ENCODE measurements around the gene THUMPD3. TPM values are rescaled to one million over a fixed set of nuclear protein-coding genes. Genes with fewer than 3 reads are reported as not detected.

Gene THUMPD3
- total RNA-seq, 3 donors from 2014 or later = 22.2 to 36.4 (median 25.2) TPM

DNA sequence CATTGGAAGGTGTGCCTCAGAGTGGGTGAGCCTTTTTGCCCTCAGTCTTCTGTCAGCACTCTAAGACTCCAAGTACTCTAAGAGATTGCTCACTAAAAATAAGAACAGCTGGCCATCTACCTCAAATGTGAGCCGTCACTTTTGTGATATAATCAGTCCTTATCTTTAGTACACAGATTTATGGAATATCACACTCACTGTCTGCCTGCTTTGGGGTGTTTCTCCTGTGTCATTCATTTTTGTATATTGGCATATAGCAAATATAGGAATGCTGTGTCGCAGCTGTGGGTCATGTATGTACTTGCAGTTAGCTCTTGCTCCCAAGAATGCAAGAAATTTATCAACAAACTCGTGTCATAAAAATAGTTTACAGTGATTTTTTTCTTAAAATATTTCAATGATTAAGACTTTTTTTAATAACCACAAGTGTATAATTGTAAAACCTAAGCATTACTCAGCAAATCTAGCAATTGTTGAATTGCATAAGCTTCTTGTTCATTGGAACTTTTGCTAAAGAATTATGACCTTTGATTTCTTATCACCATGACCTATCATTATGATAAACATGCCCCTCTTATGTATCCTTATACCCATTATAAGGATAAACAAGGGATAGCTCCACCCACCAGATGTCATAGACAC is 53.4 kb downstream of the THUMPD3 start:
- no peaks in the 10 kb centered on the region for H3K27me3 ChIP-seq
- peaks cover 0 to 10% of the 10 kb centered on the region in 2 donors for H3K4me1 ChIP-seq
- no peak for DNase-seq (ENCODE audit: low spot score in 2 of 2)
- no peak overlapping the region for H3K4me3 ChIP-seq
- TF ChIP-seq POLR2AphosphoS5 (IDR thresholded peaks at IDR 0.05) (no peak), POLR2A (IDR thresholded peaks at IDR 0.05) (no peak)
- TF ChIP-seq, protein P1, sequence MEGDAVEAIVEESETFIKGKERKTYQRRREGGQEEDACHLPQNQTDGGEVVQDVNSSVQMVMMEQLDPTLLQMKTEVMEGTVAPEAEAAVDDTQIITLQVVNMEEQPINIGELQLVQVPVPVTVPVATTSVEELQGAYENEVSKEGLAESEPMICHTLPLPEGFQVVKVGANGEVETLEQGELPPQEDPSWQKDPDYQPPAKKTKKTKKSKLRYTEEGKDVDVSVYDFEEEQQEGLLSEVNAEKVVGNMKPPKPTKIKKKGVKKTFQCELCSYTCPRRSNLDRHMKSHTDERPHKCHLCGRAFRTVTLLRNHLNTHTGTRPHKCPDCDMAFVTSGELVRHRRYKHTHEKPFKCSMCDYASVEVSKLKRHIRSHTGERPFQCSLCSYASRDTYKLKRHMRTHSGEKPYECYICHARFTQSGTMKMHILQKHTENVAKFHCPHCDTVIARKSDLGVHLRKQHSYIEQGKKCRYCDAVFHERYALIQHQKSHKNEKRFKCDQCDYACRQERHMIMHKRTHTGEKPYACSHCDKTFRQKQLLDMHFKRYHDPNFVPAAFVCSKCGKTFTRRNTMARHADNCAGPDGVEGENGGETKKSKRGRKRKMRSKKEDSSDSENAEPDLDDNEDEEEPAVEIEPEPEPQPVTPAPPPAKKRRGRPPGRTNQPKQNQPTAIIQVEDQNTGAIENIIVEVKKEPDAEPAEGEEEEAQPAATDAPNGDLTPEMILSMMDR (IDR thresholded peaks at IDR 0.05) = no peak
- intact Hi-C loops (cut with DNase I; ENCODE audit: low total_unique reads) = no loop called here
- no peak overlapping the region for H3K27ac ChIP-seq
- H3K9me3 ChIP-seq = no peaks in the 10 kb centered on the region
- no peaks in the 10 kb centered on the region for H3K36me3 ChIP-seq

DNA sequence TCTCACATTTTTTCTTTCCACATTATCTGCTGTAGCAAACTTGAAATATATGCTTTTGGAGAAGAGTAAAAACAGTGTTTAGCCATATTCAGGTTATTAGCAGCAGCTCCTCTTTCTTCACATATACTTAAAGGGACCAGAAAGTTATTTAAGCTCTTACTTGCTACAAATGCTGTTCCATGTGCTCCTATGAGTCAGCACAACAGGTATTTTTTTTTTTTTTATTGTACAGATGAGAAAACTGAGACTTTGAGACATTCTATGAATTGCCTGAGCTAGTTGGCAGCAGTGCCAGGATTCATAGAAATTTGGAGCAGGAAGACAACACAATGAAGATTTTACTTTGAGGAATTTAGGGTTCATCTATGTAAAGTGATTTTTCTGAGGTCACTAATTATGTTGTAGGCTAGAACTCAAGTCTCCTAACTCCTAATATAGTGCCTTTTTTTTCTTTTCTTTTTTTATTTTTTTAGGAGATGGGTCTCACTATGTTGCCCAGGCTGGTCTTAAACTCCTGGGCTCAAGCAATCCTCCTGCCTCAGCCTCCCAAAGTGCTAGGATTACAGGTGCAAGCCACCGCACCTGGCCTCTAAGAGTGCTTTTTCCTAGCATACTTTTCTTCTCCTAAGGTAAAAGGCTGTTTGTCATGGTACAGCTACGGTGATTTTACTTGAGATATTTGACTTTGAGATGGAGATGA is 58.1 kb downstream of the THUMPD3 start:
- H3K4me1 ChIP-seq = peaks cover 0 to 26% of the 10 kb centered on the region in 2 donors
- no peaks in the 10 kb centered on the region for H3K36me3 ChIP-seq
- no peaks in the 10 kb centered on the region for H3K9me3 ChIP-seq
- no peaks in the 10 kb centered on the region for H3K27me3 ChIP-seq
- TF ChIP-seq, protein P1 (IDR thresholded peaks at IDR 0.05) = no peak
- TF ChIP-seq POLR2AphosphoS5 (IDR thresholded peaks at IDR 0.05) (no peak), POLR2A (IDR thresholded peaks at IDR 0.05) (no peak)
- intact Hi-C loops (cut with DNase I; ENCODE audit: low total_unique reads) = no loop called here
- H3K27ac ChIP-seq = peak overlapping the region in 1 of 2 donors; percentile 85
- H3K4me3 ChIP-seq = no peak overlapping the region
- DNase-seq (ENCODE audit: low spot score in 2 of 2) = no peak

DNA sequence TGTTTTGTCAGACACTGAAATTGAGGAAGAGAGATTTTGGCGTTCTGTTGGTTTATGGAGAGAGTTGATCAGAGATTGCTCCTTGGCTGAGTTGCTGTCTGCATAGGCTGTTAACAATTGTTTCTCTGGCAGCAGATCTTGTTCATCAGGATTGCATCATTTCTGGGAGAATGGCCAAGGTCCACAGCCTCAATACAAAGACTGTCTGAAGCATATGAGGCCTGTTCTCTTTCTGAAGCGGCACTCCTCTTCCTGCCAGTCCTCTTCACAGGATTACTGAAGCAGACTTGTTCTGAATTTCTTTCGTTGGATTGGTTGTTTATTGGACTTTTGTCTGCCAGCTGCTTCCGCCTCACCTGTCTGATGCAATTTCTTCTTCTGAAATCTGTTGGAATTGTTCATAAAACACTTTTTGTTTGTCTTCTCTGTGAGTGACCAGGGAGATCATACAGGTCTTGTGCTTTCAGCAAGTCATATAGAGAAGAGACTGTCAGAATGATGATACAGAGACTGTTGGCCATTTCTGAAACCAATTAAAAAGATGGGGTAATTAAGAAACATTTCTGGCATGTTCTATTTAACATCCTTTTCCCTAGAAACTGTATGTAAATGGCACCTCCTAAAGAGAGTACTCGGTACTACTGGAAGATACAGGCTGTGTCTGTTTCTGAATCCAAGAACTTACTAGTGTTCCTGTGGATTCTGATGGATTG is 60.0 kb downstream of the THUMPD3 start:
- Histone ChIP-seq H3K4me1 (peaks cover 0 to 26% of the 10 kb centered on the region in 2 donors), H3K4me3 (no peak overlapping the region)
- intact Hi-C loops (cut with DNase I; ENCODE audit: low total_unique reads) = no loop called here

DNA sequence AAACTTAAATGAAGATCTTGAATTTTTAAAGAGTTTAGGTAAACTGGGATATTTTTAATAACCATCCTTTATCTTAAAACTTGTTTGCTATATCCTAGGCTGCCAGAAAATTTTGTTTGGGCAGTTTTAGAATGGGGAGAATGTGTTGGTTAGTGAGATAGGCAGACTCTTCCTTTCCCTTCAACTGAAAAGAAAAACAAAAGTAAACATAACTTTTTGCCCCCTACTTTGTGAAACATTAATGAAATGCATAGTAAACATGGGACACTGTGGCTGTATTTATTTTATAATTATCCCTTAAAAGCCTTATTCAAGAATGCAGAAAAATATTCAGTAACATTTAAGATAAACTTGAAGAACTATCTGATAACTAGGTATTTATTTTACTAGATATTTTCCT is 65.6 kb downstream of the THUMPD3 start:
- TF ChIP-seq POLR2A (IDR thresholded peaks at IDR 0.05) (no peak), POLR2AphosphoS5 (IDR thresholded peaks at IDR 0.05) (no peak)
- TF ChIP-seq, protein P1 (IDR thresholded peaks at IDR 0.05) = no peak
- Histone ChIP-seq H3K27me3 (no peaks in the 10 kb centered on the region), H3K9me3 (no peaks in the 10 kb centered on the region), H3K4me1 (peaks cover 0 to 7% of the 10 kb centered on the region in 2 donors), H3K4me3 (no peak overlapping the region), H3K27ac (peak overlapping the region; percentile 3 to 17), H3K36me3 (peaks cover 8% of the 10 kb centered on the region)
- intact Hi-C loops (cut with DNase I; ENCODE audit: low total_unique reads) = no loop called here
- no peak for DNase-seq (ENCODE audit: low spot score in 2 of 2)

More for the DNA sequence above, 60.0 kb downstream of the THUMPD3 start:
- Histone ChIP-seq H3K27ac (peak overlapping the region; percentile 85), H3K9me3 (no peaks in the 10 kb centered on the region), H3K27me3 (no peaks in the 10 kb centered on the region), H3K36me3 (no peaks in the 10 kb centered on the region)
- peak in 2 of 3 donors; percentile 90 to 94 for TF ChIP-seq POLR2AphosphoS5 (IDR thresholded peaks at IDR 0.05)
- TF ChIP-seq POLR2A (IDR thresholded peaks at IDR 0.05) = no peak
- TF ChIP-seq, protein P1 (IDR thresholded peaks at IDR 0.05) = peak; percentile 31 to 73 (median 44)
- peak; percentile 74 to 93 for DNase-seq (ENCODE audit: low spot score in 2 of 2)

All from breast epithelium (tissue), 4 donors.